RKO (cell line): ENCODE results near the gene ZNF33A.
"Not testable (repeated sequence)": the region's sequence is repeated elsewhere in the genome, so short reads cannot be mapped to it uniquely, and the experiment has no call there.

Experiments
- DNase-seq: peaks from one replicate; pipeline ENCODE4 v3.0.0-alpha.2; 2016; ENCODE audit warnings: low spot score

The ZNF33A gene

DNA sequence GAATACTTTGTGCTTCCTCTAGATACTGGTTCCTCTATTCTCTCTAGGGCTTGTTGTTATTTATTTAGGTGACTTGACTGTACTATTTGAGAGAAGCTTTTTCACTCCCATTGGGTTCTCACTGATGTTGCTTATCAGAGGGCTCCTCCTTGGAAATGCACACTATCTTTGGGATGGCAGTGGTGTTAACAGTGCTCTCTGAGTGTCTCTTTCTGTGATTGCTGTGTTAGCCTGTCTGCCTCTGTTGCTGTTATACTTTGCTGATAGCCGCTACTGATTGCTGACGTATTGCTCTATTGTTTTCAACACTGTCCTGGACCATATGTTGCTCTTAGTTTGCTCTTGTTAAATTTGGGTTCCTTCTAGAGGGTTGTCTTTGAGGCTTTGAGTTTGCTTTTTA lies 34.7 kb downstream of the ZNF33A start:
- DNase-seq = no peak

DNA sequence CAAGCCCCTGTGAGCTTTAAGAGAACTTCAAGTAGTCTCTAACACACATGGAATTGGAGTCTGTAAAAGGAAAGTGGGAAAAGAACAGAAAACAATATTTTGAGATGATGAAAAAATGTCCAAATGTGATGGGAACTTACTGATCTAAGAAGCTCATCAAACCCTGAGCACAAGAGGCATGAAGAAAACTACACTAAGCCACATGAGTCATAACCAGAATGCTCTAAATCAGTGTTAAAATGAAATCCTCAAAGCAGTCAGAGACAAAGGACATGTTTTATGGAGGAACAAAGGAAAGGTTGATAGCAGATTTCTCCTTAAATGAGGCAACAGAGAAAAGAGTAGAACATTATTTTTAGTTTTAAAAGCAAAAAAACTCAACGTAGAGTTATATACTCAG lies 37.2 kb downstream of the ZNF33A start:
- DNase-seq = no peak

DNA sequence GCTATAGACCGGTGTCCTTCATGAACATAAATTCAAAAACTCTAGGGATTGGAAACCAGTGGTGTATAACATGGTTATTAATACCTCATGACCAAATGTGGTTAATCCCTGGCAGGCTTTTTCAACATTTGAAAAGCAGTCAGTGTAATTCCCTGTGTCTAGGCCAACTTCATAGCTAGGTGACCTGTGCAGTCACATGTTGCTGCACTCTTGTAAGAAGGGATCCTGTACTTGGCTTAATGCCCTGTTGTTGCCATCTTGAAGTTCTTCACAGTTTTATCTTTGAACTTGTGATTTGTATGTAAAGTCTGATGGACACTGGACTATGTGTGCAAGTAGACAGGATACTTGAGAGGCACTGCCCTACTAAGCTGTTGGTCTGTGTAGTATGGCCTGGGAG lies 39.7 kb downstream of the ZNF33A start:
- no peak for DNase-seq

DNA sequence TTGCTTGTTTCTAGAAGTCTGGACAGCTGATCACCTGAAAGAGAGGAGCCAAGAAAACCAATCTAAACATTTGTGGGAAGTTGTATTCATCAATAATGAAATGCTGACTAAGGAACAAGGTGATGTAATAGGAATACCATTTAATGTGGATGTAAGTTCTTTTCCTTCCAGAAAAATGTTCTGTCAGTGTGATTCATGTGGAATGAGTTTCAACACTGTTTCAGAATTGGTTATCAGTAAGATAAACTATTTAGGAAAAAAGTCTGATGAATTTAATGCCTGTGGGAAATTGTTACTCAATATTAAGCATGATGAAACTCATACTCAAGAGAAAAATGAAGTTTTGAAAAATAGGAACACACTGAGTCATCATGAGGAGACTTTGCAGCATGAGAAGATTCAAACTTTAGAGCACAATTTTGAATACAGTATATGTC lies 43.9 kb downstream of the ZNF33A start:
- DNase-seq = peak; percentile 67

DNA sequence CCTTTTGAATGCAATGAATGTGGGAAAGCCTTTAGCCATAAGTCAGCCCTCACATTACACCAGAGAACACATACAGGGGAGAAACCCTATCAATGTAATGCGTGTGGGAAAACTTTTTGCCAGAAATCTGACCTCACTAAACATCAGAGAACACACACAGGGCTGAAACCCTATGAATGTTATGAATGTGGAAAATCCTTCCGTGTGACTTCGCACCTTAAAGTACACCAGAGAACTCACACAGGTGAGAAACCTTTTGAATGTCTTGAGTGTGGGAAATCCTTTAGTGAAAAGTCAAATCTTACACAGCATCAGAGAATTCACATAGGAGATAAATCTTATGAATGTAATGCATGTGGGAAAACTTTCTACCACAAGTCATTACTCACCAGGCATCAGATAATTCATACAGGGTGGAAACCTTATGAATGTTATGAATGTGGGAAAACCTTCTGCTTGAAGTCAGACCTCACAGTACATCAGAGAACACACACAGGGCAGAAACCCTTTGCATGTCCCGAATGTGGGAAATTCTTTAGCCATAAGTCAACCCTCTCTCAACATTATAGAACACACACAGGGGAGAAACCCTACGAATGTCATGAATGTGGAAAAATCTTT lies 44.9 kb downstream of the ZNF33A start:
- DNase-seq = peak; percentile 9

DNA sequence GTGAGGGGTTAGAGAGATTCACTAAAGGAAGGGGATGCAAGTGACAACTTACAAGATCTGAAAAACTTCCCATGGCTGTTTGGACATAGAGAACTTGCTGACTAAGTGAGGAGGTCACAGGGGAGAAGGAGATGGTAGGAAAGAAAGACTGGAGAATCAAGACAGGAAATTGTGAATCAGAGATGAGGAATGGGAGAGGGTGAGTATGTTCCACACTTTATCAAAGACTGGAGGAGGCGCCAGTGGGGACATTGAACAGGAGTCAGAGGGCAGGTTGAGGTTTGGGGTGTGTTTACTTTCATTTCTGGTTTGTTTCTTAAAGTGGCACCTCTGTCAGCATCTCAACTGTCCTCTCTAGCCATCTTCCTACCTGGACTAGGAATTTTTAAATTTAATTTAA lies 59.2 kb downstream of the ZNF33A start:
- DNase-seq = peak; percentile 69

DNA sequence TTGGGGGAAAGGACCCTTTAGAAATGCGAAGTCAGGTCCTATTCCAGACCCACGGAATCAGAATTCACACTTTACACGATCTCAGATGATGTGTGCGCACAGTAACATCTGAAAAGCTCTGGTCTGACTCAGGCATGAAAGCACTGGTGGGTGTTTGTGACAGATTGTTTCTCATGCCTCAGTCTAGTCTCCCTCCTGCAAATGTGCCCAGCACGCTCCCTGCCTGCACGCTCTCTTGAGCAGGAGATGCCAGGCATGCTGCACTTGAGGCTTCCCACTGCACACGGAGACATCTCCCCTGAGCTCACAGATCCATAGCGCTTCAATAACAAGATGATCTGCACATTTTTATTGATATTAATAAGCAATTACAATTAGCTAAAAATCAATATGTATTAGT lies 60.0 kb downstream of the ZNF33A start:
- DNase-seq = no peak

DNA sequence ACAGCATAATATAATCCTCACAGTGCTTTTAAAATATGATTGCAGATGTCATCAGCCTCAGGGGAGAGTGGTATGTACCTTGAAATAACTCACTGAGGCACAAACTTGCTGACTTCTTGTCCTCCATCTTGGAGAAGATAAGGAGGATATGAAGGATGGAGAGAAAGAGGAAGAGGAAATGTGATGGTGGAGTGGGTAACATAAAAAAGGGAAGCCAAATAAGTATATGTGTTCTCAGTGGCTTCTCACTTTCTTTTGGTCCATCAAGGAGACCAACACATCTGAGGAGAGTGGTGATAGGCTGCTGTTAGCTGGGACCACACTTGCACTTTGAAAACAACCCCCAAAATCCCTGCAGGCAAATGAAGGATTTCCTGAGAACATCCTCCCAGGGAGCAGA lies 62.1 kb downstream of the ZNF33A start:
- no peak for DNase-seq

DNA sequence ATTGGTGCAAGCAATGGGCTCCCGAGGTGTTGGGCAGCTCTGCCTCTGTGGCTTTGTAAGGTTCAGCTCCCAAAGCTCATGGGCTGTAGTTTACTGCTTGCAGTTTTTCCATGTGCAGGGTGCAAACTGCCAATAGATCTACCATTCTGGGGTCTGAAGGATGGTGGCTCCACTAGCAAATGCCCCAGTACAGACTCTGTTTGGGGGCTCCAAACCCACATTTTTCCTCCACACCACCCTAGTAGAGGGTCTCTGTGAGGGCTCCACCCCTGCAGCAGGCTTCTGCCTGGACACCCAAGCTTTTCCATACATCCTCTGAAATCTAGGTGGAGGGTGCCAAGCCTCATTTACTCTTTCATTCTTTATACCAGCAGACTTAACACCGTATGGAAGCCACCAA lies 66.2 kb downstream of the ZNF33A start:
- no peak for DNase-seq

DNA sequence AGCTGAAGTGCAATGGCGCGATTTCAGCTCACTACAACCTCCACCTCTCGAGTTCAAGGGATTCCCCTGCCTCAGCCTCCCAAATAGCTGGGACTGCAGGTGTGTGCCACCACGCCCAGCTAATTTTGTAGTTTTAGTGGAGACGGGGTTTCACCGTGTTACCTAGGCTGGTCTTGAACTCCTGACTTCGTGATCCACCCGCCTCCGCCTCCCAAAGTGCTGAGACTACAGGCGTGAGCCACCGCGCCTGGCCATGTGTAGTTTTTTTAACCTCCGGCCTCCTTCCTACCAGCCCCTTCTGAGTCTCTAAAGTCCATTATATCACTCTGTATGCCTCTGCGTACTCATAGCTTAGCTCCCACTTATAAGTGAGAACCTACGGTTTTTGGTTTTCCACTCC lies 82.8 kb downstream of the ZNF33A start:
- DNase-seq = not testable (repeated sequence)

DNA sequence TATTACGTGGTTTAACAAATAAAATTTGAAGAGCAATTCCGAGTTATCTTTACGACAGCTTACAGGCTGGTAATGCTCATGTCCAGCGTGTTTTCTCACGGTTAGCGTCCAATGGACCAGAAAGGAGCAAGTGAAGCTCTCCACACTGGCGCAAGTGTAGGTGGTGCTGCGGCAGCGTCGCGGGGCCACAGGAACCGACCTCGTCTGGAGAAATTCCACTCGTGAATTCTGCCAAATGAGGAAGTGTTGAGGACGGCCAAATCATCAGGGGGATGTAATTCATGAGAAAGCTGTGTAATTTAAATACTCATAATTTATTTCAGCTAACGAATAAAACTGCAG lies 83.3 kb downstream of the ZNF33A start:
- no peak for DNase-seq

DNA sequence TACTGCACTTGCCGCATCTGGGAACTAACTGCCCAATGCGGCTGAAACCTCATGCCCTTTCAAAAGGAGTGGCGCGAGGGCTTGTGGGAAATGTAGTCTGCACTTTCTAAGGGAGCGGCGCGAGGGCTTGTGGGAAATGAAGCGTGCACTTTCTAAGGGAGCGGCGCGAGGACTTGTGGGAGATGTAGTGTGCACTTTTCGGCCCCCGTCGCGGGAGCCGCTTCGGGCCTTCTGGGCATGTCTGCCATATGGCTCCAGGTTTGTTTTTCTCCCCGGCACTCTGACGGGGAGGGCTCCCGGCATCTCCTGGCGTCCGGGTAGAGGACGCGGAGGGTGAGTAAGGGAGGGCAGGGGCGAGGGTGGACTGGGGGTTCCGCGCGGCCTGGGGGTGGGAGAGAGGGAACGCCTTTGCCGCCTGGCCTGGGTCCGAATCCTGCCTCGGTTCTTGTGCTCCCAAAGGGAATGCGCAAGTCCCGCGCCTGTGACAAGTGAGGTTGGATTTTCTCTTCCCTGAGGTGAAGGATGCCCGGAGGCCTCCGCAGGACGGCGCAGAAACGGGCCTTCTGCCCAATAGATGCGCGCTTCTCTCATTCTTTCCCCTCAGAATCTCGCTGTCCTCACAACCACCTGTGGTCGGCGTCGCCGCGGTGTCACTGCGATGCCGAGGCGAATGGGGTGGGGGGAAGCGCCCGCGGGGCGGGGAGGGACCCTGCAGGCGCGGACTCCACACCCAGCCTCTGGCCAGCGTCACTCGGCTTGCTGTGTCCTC lies 83.9 kb downstream of the ZNF33A start, which contains the start of gene ZNF37A:
TSS of gene ZNF37A (plus strand) at position 180 of the 769 bp plus-strand sequence. CDS start 2,281 bp downstream, outside the sequence.
- peak; percentile 98 for DNase-seq

DNA sequence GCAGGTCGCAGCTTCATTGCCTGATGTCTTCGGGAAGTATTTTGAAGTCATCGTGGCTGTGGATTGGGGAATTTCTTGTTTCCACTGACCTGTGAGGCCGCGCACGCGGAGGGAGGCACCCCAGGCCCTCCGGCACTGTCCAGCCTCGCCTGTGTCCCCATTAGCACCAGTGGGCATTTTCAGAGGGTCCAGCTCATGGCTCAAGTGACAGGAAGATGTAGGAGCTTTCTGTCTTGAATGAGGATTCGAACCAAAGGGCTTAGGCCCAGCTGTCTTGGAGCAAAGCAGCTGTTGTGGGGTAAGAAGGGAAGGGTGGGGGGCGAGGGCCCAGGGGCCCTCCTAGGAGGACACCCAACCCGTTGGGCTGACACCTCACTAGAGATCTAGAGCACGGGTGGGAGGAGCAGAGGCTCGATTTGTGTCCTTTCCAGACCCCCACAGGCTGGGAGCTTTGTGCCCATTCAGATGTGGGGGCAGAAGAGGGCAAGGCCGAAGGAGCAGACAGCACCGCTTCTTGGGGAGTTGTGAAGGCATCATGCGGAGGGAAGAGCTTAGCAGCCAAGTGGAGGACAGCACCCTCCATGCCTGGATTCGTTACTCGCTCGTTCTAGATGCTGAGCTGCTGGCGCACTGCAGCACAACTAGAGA lies 84.6 kb downstream of the ZNF33A start:
- DNase-seq = peak; percentile 8

DNA sequence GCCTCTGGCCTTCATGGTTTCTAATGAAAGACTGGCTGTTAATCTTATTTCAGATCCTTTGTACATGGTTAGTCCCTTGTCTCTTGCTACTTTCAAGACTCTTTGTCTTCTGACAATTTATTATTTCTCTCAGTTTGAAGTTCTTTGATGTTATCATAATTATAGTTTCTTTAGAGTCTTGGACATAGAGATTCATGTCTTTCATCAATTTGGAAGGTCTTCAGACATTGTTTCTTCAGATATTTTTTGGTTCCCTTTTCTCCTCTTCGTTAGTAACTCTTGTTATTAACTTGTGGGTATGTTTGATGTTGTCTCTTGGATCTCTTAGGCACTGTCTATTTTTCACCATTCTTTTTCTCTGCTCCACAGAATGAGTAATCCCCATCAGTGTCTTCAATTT lies 92.4 kb downstream of the ZNF33A start:
- DNase-seq = peak; percentile 20

DNA sequence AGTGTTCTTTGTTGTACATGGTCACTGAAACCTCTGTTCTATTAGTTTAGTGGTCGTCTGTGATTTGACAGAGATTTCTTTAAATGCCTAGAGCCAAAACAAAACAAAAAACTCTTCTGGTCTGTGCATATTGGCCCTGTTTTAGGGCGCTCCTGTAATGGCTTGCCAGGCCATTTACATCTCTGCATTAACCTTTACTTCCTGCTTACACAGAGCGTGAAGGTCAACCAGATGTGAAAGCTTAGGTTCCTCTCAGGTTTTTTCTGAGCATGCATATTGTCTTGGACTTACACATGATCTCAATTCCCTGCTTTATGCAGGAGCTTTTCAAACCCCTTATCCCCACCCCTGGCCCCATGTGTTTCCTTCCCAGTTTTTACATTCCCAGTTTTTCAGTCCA lies 93.3 kb downstream of the ZNF33A start:
- DNase-seq = no peak

DNA sequence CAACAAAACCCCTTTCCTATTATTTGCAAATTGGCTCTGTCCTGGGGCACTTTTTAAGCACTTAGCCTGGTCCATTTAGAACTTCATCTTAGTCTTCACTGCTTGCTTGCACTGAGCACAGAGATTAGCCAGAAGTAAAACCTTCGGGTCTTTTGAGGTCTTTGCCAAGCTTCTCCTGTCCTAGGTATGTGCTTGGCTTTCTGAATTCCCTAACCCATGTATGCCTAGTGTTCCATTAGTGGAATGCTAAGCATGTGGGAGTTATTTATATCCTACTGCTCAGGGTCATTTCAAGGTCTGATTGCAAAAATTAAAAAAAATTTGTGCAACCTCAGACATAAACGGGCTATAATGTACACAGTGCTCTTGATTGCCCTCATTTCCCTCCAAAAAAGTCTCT lies 101.7 kb downstream of the ZNF33A start:
- no peak for DNase-seq
